ENCODE data around the gene CD36. TPM values are rescaled to one million over a fixed set of nuclear protein-coding genes. Genes with fewer than 3 reads are reported as not detected.

The CD36 gene
- total RNA-seq: 1,000 to 10,000 TPM in 3 of 4 donors, 100 to 1,000 TPM in 1; 897 to 4,046 (median 2,509) TPM

DNA sequence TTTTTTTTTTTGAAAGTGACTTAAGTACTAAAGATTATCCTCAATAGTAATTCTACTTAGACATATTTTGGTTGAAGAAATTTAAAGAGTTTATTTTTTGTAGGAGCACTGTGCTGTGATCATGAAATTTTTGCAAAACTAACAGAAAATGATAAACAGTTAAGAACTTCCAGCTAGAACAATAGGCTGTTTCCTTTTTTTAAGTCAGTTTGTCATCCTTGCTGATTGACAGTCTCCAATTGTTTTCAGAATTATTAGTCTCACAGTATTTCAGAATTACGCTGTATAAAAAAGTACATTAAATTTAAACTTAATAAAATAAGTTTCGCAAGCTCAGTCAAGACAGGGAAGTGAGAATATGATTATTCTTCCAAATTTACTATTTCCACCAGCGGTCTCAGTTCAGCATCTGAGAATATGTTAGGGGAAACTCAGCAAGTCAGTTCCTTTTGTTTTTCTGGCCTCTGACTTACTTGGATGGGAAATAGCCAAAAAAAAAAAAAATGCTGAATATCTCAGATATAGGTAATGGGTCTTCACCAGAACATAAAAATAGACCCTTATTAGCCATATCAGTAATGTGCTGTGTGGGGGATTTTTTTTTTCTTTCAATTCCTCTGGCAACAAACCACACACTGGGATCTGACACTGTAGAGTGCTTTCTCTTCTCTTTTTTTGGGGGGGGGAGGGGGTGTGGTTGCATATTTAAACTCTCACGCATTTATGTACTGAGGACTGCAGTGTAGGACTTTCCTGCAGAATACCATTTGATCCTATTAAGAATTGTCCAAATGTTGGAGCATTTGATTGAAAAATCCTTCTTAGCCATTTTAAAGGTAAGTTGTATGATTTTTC lies at the start of gene CD36:
Gene CD36, plus strand, starts transcription at position 732 of the 855 bp plus-strand sequence. CDS start 8,099 bp downstream, outside the sequence.
- DNase-seq (ENCODE audit: low spot score) (no peak), ATAC-seq (ENCODE audit: low FRiP score) (no peak)
- TF ChIP-seq, protein P1, sequence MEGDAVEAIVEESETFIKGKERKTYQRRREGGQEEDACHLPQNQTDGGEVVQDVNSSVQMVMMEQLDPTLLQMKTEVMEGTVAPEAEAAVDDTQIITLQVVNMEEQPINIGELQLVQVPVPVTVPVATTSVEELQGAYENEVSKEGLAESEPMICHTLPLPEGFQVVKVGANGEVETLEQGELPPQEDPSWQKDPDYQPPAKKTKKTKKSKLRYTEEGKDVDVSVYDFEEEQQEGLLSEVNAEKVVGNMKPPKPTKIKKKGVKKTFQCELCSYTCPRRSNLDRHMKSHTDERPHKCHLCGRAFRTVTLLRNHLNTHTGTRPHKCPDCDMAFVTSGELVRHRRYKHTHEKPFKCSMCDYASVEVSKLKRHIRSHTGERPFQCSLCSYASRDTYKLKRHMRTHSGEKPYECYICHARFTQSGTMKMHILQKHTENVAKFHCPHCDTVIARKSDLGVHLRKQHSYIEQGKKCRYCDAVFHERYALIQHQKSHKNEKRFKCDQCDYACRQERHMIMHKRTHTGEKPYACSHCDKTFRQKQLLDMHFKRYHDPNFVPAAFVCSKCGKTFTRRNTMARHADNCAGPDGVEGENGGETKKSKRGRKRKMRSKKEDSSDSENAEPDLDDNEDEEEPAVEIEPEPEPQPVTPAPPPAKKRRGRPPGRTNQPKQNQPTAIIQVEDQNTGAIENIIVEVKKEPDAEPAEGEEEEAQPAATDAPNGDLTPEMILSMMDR (IDR thresholded peaks at IDR 0.05): no peak

DNA sequence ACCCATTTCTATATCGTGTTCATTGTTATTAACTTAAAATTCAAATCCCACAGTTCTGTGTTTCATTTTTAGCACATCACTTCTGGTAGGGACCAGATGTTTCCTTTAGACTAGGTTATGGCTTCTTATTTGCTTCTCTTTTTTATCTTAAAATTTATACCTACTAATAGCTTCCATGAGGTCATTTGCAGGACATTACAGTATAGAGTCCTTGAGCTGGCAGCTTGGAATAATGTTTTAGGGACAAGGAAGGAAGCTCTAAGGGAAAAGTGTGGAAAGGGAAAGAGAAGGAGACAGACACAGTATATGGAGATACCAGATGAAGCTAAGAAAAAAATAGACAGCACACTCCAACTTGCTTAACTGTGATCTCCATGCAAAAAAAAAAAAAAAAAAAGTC lies 48.8 kb upstream of the CD36 start:
- TF ChIP-seq, protein P1 (IDR thresholded peaks at IDR 0.05): no peak
- DNase-seq (ENCODE audit: low spot score): no peak
- ATAC-seq (ENCODE audit: low FRiP score): no peak

DNA sequence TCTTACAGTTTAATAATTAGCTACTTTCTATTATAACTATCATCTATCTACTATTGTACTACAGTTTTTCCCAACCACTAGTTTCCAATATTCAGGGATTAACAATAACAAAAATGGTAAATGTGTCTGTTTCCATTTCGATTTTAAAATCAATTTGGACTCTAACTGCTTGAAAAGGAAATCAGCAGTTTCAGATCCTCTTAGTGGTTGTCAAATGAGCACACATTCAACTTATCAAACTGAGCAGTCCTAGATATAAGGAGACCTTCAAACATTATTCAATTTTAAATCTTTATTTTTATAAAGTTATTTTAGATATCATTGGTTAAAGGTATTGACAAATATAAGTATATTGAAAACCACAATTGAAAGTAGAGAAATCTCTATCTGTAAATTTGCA lies 46.8 kb upstream of the CD36 start:
- TF ChIP-seq, protein P1 (IDR thresholded peaks at IDR 0.05): no peak
- DNase-seq (ENCODE audit: low spot score) (no peak), ATAC-seq (ENCODE audit: low FRiP score) (no peak)

DNA sequence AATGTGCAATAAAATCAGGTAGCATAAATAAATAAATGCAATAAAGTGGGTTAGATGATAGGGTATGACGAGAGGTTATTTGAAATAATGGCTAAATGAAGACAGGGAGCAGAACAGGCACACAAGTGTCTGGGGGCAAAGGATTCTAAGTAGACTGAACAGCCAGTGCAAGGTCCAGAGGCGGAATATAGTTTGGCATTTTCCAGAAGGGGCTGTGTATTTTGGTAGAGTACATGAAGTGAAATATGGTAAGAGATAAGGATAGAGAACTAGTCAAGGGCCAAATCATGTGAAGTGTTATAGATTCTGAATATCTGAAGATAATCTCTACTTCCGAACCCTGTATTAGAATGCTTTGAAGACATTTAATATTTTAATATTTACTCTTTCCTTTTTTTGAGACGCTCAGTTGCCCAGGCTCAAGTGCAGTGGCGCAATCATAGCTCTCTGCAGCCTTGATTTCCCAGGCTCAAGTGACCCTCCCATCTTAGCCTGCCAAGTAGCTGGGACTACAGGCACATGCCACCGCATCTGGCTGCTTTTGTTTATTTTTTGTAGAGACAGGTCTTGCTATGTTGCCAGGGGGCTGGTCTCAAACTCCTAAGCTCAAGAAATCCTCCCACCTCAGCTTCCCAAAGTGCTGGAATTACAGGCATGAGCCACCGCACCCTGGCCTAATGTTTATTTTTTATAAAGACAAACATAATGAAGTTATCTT lies 44.4 kb upstream of the CD36 start:
- ATAC-seq (ENCODE audit: low FRiP score) (no peak), DNase-seq (ENCODE audit: low spot score) (no peak)
- TF ChIP-seq, protein P1 (IDR thresholded peaks at IDR 0.05): no peak

DNA sequence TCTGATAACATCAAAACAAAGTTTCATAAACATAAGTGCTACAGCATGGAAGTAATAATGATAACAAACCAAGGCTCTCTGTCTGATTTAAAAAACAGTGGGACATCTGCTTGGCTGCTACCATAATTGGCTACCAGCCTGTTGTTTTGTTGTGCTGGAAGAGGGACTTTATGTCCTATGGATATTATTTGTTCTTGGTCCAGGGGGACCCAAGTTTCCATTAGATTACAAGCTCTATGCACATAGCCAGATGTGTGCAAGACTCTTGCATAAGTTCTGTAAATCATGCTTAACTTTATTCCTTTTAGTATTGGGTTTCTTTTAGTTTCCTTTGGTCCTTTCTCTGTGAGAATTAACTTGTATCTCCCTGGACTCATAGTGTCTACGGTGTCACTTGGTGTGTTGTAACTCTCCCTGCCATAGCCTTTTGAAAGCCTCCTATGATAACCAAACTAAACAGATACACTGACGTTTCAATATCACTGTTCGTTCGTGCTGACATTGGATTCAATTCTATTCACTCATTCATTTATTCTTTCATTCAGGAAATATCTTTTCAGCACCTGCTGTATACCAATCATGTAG lies 41.4 kb upstream of the CD36 start:
- ATAC-seq (ENCODE audit: low FRiP score) (no peak), DNase-seq (ENCODE audit: low spot score) (no peak)
- TF ChIP-seq, protein P1 (IDR thresholded peaks at IDR 0.05): no peak

DNA sequence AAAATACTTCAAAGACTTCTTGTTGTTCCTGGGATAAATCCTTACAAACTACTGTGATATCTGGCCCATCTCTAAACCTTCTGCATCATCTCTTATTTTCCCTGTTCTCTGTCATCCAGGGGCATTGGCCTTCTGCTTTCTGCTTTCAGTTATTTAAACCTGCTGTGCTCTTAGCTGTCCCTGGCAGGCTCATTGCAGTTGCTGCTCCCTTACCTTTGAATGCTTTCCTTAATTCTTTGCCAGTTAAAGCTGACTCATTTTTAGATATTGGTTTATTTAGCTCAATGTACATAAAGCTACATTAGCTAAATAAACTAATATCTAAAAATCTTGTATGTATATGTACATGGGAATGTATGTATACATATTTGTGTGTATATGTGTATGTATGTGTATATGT lies 40.6 kb upstream of the CD36 start:
- TF ChIP-seq, protein P1 (IDR thresholded peaks at IDR 0.05): no peak
- ATAC-seq (ENCODE audit: low FRiP score) (no peak), DNase-seq (ENCODE audit: low spot score) (no peak)

Data from omental fat pad (tissue), 4 donors.